ENCODE results near the gene URI1.
"Not testable (repeated sequence)": the region's sequence is repeated elsewhere in the genome, so short reads cannot be mapped to it uniquely, and the experiment has no call there.

The URI1 gene

DNA sequence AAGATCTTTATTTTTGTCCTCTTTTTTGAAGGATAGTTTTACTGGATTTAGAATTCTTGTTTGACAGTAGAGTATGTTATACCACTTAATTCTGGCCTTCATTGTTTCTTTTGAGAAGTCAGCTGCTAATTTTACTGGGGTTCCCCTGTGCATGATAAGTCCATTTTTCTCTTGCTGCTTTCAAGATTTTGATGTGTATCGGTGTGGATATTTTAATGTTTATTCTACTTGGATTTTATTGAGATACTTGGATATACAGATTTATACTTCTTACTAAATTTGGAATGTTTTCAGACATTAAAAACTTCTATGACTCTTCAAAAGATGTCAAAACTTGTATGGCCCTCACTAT lies 86.9 kb downstream of the URI1 start:
- DNase-seq: no peak

DNA sequence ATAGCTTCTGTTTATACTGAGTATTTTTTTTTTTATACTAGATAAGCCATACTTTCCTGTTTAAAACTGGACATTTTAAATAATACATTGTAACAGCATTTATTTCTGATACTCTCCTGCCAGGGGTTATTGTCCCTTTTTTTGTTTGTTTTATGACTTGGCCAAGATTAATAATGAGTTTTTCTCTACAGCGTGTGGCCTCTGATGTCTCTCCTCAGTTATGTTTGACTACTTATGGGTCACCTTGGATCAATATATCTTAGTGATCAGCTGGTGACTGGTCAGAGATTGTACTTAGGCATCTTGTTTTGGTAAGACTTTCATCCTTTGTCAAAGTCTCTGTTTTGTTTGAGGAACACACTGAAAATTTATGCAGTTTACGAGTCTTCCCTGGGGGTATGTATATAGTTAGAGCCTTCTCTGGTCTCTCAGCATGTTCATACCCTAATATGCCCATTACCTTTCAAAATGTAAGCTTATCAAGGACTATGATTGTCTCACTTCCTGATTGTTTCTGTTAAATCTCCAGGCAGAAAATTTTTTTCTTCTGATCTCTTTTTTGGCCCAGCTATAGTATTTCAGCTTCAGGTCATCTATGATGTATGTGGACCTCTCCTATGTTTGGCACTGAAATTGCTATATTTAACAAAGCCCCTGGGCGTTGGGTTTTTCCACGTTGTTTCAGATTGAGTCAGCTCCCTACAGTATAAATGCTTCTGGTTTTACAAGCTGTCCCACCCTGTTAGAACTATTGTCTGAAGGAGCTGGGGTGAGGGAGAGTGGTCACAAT lies 87.9 kb downstream of the URI1 start:
- no peak for DNase-seq

DNA sequence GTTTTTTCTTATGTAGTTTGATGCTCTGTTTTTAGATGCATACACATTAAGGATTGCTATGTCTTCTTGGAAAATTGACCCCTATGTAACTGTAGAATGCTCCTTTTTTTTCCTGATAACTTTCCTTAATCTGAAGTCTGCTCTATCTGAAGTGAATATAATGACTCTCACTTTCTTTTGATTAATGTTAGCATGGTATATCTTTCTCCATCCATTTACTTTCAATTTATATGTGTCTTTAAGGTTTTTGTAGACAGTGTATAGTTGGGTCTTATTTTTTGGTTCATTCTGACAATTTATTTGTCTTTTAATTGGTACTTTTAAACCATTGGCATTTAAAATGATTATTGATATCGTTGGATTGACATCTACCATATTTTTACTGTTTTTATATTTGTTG lies 92.3 kb downstream of the URI1 start:
- DNase-seq: no peak

GRCh38 chr19:30036154-30037129 lies 94.4 kb downstream of the URI1 start:
- no peak for DNase-seq

DNA sequence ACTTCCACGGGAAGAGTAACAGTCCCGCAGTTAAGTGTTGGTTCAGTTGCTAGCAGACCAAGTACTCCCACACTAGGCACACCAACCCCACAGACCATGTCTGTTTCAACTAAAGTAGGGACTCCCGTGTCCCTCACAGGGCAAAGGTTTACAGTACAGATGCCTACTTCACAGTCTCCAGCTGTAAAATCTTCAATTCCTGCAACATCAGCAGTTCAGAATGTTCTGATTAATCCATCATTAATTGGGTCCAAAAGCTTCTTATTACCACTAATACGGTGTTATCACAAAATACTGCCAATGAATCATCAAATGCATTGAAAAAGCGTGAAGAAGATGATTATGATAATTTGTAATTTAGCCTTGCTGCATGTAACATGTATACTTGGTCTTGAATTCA lies 95.8 kb downstream of the URI1 start:
- no peak for DNase-seq

DNA sequence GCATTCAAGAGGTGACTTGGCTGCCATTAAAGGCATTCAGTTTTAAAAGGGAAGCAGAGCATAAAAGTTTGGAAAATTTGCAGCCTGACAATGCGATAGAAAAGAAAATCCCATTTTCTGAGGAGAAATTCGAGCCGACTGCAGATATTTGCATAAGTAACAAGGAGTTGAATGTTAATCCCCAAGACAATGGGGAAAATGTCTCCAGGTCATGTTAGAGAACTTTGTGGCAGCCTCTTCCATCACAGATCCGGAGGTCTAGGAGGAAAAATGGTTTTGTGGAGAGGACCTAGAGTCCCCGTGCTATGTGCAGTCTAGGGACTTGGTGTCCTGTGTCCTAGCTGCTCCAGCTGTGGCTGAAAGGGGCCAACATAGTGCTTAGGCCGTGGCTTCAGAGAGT lies 99.9 kb downstream of the URI1 start:
- DNase-seq: not testable (repeated sequence)

GRCh38 chr19:30043008-30043407 lies 101.0 kb downstream of the URI1 start:
- not testable (repeated sequence) for DNase-seq

DNA sequence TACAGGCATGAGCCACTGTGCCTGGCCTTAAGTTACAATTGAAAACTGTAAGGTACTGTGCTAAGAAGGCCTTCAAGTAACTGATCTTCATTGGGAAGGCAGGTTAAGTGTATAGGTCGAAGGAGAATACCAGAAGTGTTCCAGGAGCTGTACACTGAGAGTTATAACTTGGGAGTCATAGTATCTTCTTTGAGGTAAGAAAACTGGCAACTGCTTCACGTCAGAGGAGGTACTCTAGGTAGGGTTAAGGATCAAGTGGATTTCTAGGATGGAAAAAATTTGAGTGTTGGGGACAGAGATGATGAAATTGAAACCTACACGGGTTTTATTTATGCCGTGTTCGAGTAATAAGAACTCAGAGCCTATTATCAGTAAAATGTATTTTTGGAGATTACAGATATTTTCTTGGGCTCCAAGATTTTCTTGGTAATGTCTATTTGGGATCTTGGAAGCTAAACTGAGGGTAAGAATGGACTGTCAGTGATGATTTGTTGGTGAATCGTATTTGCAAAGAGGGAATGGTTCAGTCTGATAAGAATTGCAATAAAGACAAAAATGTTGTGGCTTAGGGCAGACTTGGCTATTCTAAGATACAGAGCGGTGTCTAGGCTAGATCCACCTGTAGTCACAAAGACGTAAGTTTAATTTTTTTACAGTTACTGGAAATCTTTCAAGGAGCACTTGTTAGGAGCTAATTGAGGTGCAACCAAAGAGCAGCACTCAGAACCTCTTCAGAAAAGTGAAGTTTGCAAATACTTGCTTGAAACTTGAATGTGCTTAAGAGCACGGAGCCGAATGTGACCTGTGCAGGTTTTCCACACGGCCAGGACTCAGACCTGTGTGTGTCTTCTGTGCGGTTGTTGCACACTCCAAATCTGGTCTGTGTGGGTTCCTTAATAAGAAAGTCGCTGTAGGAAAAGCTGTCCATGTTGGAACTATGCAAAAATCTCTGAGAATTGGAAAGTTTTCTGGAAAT lies 102.5 kb downstream of the URI1 start:
- no peak for DNase-seq

- DNase-seq: no peak
These were observed 104.5 kb downstream of the URI1 start for GRCh38 chr19:30046522-30046921.

DNA sequence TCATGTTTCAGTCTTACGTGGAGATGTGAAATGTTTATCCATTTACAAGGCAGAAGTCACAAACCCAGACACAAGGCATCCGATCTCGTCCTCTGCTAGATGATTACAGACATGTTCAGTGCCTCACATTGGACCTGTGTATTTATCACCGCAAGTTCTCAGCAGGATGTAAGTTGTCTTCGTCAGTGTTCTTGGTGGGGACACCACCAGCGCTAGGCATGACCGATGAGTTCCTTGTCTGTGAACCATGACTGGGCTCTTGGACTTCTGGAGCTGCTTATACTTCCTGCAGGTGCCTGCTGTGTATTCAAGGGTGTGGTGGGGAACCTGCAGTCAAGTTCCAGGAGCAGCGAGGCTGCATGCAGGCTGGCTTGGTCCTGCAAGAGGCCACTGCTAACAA lies 105.4 kb downstream of the URI1 start:
- DNase-seq: no peak

GRCh38 chr19:30049226-30049625 lies 107.2 kb downstream of the URI1 start:
- DNase-seq: no peak

DNA sequence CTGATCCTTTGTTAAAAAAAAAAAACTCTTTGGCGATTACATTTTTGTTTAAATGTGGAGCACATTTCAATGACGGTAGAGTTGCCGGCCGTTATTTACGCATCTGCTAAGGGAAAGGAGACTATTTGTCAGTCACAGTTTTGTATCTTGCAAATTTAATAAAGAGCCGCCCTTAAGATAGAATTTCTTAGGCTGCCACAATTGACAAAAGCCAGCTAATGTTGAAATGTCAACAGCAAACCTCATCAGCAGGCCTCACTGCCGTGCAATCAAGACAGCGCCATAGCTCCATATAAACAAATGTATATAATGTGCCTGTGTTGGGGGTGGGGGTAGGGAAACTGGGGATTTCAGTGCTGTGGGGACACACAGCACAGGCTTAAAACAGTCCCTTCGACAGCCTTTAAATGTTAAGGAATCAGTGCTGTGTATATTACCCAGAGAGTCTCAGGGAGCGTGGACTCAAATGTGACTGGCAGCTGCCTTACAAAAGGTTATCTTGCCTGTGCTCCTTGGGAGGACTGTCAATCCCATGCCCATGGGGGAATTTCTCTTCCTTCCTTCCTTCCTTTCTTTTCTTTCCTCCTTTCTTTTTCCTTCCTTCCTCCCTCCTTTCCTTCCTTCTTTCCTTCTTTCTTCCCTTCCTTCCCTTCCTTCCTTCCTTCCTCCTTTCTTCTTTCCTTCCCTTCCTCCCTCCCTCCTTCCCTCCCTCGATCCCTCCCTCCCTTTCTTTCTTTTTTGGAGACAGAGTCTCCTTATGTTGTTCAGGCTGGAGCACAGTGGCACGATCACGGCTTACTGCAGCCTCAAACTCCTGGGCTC lies 108.0 kb downstream of the URI1 start:
- no peak for DNase-seq

- DNase-seq: no peak
These were observed 110.4 kb downstream of the URI1 start for GRCh38 chr19:30052122-30053075.

DNA sequence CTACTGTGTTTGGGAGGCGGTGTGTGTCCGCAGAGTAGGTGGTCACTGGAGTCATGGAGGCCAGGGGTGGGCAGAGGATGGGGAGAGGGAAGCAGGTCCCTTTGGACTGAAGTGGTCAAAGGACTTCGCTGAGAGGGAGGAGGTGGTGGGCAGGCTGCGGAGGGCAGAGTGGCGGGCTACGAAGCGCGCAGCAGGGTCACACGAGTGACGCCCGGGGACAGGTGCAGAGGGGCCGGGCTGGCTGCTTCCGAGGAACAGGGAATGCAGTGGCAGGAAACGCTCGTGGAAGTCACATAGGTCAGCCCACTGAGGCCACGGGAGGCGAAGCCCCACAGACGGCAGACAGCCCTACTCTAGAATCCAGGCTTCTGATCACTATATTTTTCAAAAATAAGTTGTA lies 111.5 kb downstream of the URI1 start:
- DNase-seq: no peak

DNA sequence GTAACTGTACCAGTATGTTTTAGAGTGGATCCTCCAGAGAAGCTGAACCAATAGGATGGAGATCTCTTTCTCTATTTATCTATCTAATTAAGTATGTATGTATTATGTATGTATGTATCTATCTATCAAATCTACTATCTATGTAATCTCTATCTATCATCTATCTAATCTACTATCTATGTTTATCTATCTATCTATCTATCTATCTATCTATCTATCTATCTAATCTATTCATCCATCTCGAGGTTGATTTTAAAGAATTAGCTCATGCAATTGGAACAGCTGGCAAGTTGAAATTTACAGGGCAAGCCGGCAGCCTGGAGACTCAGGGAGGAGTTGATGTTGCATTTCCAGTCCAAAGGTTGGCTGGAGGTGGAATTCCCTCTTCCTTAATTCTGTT lies 112.2 kb downstream of the URI1 start:
- DNase-seq: no peak

- DNase-seq: no peak
These were observed 114.5 kb downstream of the URI1 start for GRCh38 chr19:30056580-30056979.

GRCh38 chr19:30059741-30060457 lies 117.9 kb downstream of the URI1 start:
- no peak for DNase-seq

DNA sequence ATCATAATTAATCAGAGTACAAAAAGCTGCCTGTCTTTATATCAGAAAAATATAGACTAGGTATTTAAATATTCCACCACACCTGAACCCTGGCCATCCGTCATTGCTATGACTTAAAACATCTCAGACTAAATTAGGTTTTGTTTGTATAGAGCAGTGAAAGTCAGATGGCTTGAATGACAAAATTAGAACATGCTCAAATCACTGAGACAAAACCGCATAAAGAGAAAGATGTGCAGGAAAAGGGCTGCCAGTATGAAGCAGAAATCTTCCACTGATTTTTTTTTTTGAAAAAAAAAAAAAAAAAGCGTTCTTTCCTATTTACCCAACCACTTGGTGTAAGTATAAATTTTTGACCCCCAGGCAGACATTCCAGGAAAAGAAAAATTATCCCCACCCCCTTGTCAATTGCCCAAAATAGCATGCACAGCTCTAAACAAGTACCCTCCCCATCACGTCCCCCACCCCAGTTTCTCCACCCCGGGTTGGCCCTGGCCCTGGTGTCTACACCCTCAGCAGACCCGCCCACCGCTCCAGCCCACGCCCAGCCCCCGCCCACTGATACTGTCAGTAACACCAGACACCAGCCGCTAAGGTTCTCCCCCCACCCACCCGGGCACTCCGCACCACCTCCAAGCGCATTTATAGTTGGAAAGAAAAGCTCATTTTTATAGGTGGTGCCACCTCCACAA lies 118.6 kb downstream of the URI1 start:
- DNase-seq: no peak
